ENCODE results near the gene COBL.

COBL gene

DNA sequence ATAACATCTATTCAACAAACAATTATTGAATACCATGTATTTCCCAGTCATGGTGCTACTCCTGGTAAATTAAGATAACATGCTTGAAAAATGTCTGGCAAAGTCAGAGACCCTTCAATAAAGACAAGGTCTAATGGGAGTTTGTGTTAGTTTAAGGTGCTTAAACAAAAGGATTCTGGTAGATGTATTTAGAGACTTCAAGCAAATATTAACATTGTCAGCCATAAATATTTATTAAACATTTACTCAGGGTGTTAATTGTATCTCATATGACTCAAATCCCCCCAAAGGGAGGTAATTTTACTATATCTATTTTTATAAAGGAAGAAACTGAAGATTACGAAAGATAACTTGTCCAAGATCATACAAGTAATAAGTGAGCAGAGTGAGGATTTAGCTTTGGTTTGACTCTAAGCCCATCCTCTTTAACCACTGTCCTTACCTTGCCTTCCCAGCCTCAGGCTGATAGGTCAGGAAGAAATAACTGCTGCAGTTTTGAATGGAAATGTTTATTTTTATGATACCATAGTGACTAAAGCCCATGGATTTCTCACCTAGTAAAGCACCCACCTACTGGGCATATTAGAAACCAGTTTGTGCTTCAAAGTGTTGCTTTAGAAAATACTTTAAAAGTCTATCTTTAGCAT is 215.4 kb downstream of the COBL start:
- Histone ChIP-seq H3F3A (ENCODE audit: low read depth) (no peaks in the 10 kb centered on the region), H3K79me2 (ENCODE audit: insufficient read depth, low read length) (no peaks in the 10 kb centered on the region), H4K20me1 (ENCODE audit: insufficient read depth, low read length, poor library complexity, severe bottlenecking) (no peaks in the 10 kb centered on the region), H2AFZ (ENCODE audit: low read length) (no peak overlapping the region), H3K4me2 (ENCODE audit: low read depth, low read length, poor library complexity, severe bottlenecking) (no peak overlapping the region), H3K27me3 (ENCODE audit: insufficient read depth, low read length, poor library complexity, severe bottlenecking) (no peaks in the 10 kb centered on the region), H3K4me3 (ENCODE audit: low read length, poor library complexity, severe bottlenecking) (no peak overlapping the region), H3K4me1 (ENCODE audit: insufficient read depth, low read length, poor library complexity, severe bottlenecking) (no peaks in the 10 kb centered on the region), H3K36me3 (ENCODE audit: insufficient read depth, low read length) (no peaks in the 10 kb centered on the region), H3K9me3 (ENCODE audit: insufficient read depth, low read depth, low read length) (peaks cover 4% of the 10 kb centered on the region; the same call in 1 of the 2 replicates), H3K9me2 (replicated peaks; ENCODE audit: low read depth, low read length) (no peaks in the 10 kb centered on the region), H3K9ac (ENCODE audit: low read depth, low read length, poor library complexity, severe bottlenecking) (no peak overlapping the region)
- TF ChIP-seq, protein P1, sequence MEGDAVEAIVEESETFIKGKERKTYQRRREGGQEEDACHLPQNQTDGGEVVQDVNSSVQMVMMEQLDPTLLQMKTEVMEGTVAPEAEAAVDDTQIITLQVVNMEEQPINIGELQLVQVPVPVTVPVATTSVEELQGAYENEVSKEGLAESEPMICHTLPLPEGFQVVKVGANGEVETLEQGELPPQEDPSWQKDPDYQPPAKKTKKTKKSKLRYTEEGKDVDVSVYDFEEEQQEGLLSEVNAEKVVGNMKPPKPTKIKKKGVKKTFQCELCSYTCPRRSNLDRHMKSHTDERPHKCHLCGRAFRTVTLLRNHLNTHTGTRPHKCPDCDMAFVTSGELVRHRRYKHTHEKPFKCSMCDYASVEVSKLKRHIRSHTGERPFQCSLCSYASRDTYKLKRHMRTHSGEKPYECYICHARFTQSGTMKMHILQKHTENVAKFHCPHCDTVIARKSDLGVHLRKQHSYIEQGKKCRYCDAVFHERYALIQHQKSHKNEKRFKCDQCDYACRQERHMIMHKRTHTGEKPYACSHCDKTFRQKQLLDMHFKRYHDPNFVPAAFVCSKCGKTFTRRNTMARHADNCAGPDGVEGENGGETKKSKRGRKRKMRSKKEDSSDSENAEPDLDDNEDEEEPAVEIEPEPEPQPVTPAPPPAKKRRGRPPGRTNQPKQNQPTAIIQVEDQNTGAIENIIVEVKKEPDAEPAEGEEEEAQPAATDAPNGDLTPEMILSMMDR (conservative IDR thresholded peaks at IDR 0.05; ENCODE audit: low read length), result no peak
- TF ChIP-seq EZH2phosphoT487 (IDR thresholded peaks at IDR 0.05; ENCODE audit: borderline replicate concordance), result no peak

DNA sequence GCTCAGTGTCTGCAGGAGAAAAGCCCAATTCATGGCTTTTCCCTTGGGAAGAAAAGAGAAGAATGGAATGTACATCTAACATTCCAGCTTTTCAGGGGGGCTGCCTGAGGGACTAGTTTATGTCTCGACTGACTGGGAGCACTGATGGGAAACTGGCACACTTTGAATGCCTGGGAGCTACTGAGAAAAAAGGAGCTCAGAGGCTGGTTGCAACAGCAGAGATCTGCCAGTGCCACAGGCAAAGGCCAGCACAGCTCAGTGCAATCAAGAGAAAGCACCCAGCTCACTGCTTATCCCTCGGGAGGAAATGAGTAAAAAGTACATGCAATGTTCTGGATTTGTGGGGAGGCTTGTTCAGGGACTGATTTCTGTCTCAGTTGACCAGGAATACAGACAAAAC is 226.2 kb downstream of the COBL start:
- TF ChIP-seq, protein P1 (conservative IDR thresholded peaks at IDR 0.05; ENCODE audit: low read length), result no peak
- no peak for TF ChIP-seq EZH2phosphoT487 (IDR thresholded peaks at IDR 0.05; ENCODE audit: borderline replicate concordance)
- H4K20me1 ChIP-seq (ENCODE audit: insufficient read depth, low read length, poor library complexity, severe bottlenecking), result no peaks in the 10 kb centered on the region
- no peaks in the 10 kb centered on the region for H3K9me2 ChIP-seq (replicated peaks; ENCODE audit: low read depth, low read length)
- no peaks in the 10 kb centered on the region for H3K4me1 ChIP-seq (ENCODE audit: insufficient read depth, low read length, poor library complexity, severe bottlenecking)
- no peaks in the 10 kb centered on the region for H3K36me3 ChIP-seq (ENCODE audit: insufficient read depth, low read length)
- H3K4me3 ChIP-seq (ENCODE audit: low read length, poor library complexity, severe bottlenecking), result no peak overlapping the region
- H3K9me3 ChIP-seq (ENCODE audit: insufficient read depth, low read depth, low read length), result peaks cover 11% of the 10 kb centered on the region; the same call in 1 of the 2 replicates
- no peak overlapping the region for H3K9ac ChIP-seq (ENCODE audit: low read depth, low read length, poor library complexity, severe bottlenecking)
- H3K4me2 ChIP-seq (ENCODE audit: low read depth, low read length, poor library complexity, severe bottlenecking), result no peak overlapping the region
- no peaks in the 10 kb centered on the region for H3K79me2 ChIP-seq (ENCODE audit: insufficient read depth, low read length)
- H3F3A ChIP-seq (ENCODE audit: low read depth), result no peaks in the 10 kb centered on the region
- no peak overlapping the region for H2AFZ ChIP-seq (ENCODE audit: low read length)
- H3K27me3 ChIP-seq (ENCODE audit: insufficient read depth, low read length, poor library complexity, severe bottlenecking), result no peaks in the 10 kb centered on the region

DNA sequence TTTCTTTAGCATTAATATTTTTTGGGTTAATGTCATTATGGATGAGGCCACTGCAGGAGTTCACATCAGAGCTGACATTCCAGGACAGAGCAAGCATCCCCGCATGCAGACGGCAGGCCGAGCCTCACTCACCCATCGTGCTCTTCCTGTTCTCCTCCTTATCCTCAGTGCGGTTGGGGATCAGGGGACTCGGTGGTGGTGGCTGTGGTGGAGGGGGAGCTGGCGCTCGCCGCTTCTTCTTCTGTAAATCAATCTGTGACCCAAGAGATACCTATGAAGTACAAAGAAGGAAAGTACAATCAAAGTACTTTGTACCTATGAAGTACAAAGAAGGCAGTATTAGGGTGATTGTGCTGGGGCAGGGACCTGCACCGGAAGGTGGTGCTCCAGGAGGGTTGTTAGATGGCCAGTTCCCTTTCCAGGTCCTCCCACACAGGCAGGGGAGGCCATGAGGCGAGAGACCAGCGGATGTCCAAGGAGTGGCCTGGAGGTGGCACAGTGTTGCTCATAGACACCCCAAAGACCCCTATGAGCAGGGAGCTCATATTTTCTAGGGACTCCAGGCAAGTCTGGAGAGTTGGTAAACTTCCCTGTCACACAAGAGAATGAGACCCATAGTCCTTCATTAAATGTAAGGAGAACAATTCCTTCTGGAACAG is 231.4 kb downstream of the COBL start:
- Histone ChIP-seq H3K9me3 (ENCODE audit: insufficient read depth, low read depth, low read length) (no peaks in the 10 kb centered on the region), H3K4me2 (ENCODE audit: low read depth, low read length, poor library complexity, severe bottlenecking) (no peak overlapping the region), H2AFZ (ENCODE audit: low read length) (no peak overlapping the region), H3K27me3 (ENCODE audit: insufficient read depth, low read length, poor library complexity, severe bottlenecking) (no peaks in the 10 kb centered on the region), H3K9me2 (replicated peaks; ENCODE audit: low read depth, low read length) (no peaks in the 10 kb centered on the region), H4K20me1 (ENCODE audit: insufficient read depth, low read length, poor library complexity, severe bottlenecking) (no peaks in the 10 kb centered on the region), H3K9ac (ENCODE audit: low read depth, low read length, poor library complexity, severe bottlenecking) (no peak overlapping the region), H3F3A (ENCODE audit: low read depth) (no peaks in the 10 kb centered on the region), H3K4me3 (ENCODE audit: low read length, poor library complexity, severe bottlenecking) (no peak overlapping the region), H3K4me1 (ENCODE audit: insufficient read depth, low read length, poor library complexity, severe bottlenecking) (no peaks in the 10 kb centered on the region), H3K36me3 (ENCODE audit: insufficient read depth, low read length) (no peaks in the 10 kb centered on the region), H3K79me2 (ENCODE audit: insufficient read depth, low read length) (no peaks in the 10 kb centered on the region)
- TF ChIP-seq, protein P1 (conservative IDR thresholded peaks at IDR 0.05; ENCODE audit: low read length), result no peak
- TF ChIP-seq EZH2phosphoT487 (IDR thresholded peaks at IDR 0.05; ENCODE audit: borderline replicate concordance), result no peak

All from Loucy (cell line).